GM12865 (cell line): ENCODE measurements around the gene KBTBD6.
A peak's percentile ranks its signal among the peaks of the same experiment; 100 is the strongest.
"Not testable (repeated sequence)": the region's sequence is repeated elsewhere in the genome, so short reads cannot be mapped to it uniquely, and the experiment has no call there.

Experiments
- DNase-seq: peaks from one replicate; pipeline ENCODE4 v3.0.0; 2010; ENCODE audit warnings: low read depth
- H3K4me3 ChIP-seq: 2 replicates; pipeline ENCODE4 v1.5.1; 2011; ENCODE audit warnings: mild to moderate bottlenecking, low read depth, low read length, control low read depth
- TF ChIP-seq, protein P1 (sequence below): IDR thresholded peaks from 2 replicates; pipeline ENCODE4 v1.5.1; 2011; ENCODE audit warnings: low read length, control low read depth, low read depth, inconsistent platforms; ENCODE audit not compliant: insufficient read depth; ENCODE audit errors: missing control alignments

Gene KBTBD6, protein sequence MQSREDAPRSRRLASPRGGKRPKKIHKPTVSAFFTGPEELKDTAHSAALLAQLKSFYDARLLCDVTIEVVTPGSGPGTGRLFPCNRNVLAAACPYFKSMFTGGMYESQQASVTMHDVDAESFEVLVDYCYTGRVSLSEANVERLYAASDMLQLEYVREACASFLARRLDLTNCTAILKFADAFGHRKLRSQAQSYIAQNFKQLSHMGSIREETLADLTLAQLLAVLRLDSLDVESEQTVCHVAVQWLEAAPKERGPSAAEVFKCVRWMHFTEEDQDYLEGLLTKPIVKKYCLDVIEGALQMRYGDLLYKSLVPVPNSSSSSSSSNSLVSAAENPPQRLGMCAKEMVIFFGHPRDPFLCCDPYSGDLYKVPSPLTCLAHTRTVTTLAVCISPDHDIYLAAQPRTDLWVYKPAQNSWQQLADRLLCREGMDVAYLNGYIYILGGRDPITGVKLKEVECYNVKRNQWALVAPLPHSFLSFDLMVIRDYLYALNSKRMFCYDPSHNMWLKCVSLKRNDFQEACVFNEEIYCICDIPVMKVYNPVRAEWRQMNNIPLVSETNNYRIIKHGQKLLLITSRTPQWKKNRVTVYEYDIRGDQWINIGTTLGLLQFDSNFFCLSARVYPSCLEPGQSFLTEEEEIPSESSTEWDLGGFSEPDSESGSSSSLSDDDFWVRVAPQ

DNA sequence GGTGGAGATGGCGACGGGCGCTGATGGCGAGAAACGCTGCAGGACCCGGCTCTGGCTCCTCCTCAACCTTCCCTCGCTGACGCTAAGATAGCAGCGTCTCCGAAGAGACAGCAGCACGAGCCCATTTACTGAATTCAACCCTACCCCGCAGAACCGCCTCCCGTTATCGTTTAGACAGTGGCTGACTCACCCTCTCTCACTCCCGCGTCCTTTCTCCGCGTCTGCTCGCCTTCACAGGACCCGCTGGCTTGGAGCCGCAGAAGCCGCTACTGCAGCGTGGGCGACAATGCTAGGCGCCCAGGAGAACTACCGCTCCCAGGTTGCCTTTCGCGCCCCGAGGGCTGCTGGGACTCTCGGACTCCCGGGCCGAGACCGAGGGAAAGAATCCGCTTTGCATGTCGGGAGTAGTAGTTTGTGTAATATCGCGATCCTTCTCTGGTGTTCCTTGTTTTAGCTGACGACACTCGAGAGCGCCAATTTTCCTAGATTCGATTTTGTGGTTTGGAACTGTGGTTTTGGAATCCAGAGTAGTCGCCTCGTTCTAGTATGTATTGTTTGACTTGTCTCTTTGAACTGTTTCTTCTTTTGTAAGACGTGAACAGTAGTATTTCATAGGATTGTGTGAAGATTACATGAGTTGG lies at the start of gene KBTBD6:
Gene KBTBD6, minus strand, starts transcription at position 291 of the 641 bp plus-strand sequence. CDS start 291 bp downstream, outside the sequence.
- peak within 1 kb of the TSS; percentile 88 for H3K4me3 ChIP-seq
- TF ChIP-seq, protein P1, sequence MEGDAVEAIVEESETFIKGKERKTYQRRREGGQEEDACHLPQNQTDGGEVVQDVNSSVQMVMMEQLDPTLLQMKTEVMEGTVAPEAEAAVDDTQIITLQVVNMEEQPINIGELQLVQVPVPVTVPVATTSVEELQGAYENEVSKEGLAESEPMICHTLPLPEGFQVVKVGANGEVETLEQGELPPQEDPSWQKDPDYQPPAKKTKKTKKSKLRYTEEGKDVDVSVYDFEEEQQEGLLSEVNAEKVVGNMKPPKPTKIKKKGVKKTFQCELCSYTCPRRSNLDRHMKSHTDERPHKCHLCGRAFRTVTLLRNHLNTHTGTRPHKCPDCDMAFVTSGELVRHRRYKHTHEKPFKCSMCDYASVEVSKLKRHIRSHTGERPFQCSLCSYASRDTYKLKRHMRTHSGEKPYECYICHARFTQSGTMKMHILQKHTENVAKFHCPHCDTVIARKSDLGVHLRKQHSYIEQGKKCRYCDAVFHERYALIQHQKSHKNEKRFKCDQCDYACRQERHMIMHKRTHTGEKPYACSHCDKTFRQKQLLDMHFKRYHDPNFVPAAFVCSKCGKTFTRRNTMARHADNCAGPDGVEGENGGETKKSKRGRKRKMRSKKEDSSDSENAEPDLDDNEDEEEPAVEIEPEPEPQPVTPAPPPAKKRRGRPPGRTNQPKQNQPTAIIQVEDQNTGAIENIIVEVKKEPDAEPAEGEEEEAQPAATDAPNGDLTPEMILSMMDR: no peak
- peak; percentile 98 for DNase-seq

DNA sequence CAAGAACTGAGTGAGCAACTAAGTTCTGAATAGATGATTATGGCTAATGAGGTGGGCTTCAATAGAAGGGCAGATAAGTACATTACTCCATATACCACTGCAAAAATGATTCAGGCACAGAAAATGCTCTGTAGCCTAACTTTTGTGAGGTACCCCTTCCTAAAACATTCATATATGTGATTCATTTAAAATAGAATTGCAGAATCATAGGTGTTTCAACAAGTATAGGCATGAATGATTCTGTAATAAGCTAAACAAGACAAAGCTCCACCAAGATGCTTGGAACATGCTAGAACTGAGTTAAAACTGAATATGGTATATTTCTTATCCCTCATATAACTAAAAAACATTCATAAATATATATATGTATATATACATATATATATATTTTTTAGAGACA lies 49.6 kb upstream of the KBTBD6 start:
- TF ChIP-seq, protein P1: no peak

DNA sequence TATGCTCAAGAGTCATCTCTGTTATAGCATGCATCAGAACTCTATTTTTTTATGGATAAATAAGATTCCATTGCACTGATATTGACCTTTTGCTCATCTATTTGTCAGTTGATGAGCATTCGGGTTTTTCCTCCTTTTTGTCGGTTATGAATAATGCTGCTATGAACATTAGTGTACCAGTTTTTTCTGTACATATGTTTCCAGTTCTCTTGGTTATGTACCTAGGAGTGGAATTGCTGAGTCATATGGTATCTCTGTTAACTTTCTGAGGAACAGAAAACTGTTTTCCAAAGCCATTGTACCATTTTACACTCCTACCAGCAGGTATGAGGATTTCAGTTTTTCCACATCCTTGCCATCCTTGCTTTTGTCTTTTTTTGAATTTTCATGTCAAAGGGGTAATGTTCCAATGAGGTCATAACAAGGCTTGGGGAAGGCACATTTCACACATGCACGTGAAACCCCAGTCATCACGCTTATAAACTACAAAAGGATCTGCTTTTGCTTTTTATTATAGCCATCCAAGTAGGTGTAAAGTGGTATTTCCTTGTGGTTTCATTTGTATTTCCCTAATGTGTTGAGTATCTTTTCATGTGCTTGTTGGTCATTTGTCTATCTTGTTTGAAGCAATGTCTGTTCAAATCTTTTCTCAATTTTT lies 47.1 kb upstream of the KBTBD6 start:
- TF ChIP-seq, protein P1: no peak
- H3K4me3 ChIP-seq: no peak overlapping the region
- DNase-seq: peak; percentile 8

More for the DNA sequence above, 49.6 kb upstream of the KBTBD6 start:
- no peak overlapping the region for H3K4me3 ChIP-seq
- DNase-seq: no peak

- H3K4me3 ChIP-seq: no peak overlapping the region
- no peak for DNase-seq
- TF ChIP-seq, protein P1: no peak
Measured at GRCh38 chr13:41178040-41178439, 45.4 kb upstream of the KBTBD6 start.

DNA sequence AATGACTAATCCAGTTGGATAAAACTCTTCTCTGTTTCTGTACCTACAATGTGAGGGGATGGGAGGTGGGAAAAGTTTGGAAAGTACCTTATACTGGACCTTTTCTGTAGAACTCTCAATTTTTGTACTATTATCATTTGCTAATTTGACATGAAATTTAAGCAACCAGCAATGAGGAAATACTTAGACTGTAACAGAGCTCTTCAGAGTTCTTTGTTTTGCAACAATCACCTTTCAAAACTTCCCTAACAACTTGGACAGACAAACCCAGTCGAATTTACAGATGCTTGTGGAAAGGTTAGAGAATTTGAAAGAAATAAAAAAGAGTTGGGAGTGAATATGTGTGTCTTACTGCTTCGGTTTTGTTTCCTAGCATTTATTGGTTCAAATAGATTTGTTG lies 45.0 kb upstream of the KBTBD6 start:
- DNase-seq: no peak

DNA sequence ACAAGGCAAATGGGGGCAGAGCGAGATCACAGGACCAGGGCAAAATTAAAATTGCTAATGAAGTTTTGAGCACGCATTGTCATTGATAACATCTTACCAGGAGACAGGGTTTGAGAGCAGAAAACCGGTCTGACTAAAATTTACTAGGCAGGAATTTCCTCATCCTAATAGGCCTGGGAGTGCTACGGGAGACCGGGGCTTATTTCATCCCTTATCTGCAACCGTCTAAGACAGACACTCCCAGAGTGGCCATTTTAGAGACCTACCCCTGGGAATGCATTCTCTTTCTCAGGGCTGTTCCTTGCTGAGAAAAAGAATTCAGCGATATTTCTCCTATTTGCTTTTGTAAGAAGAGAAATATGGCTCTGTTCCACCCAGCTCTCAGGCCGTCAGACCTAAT lies 43.0 kb upstream of the KBTBD6 start:
- not testable (repeated sequence) for H3K4me3 ChIP-seq, DNase-seq

More for the DNA sequence above, 45.0 kb upstream of the KBTBD6 start:
- H3K4me3 ChIP-seq: no peak overlapping the region
- TF ChIP-seq, protein P1: no peak

DNA sequence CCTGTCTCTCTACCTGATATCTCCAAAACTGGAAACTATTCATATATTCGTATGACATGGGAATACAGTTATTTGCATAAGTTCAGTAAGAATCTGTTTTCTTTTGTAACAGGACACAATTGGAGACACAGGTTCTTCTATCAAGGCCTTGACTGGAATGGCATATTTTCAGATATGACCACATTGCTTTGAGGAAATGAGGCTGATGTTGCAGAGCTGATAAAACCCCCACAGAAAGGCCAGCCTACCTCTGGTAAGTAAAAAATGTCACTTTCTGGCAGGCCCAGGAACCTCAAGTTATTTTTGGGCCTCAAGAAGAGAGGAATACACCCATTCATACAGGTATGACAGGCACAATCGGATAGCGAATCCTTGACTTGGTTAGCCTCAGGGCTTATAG lies 29.5 kb upstream of the KBTBD6 start:
- TF ChIP-seq, protein P1: no peak
- no peak for DNase-seq

More for the DNA sequence above, 29.5 kb upstream of the KBTBD6 start:
- no peak overlapping the region for H3K4me3 ChIP-seq
